GM21529 (cell line): Measurements from ENCODE around the gene HOXC11.

Experiments
- ATAC-seq: cut with Tn5 transposase; IDR thresholded peaks from one replicate; pipeline ENCODE4 v1.9.1; 2021; ENCODE audit not compliant: unreplicated experiment

The HOXC11 gene

GRCh38 chr12:53983950-53984572 is 11.1 kb downstream of the HOXC11 start:
- no peak for ATAC-seq

- no peak for ATAC-seq
These were observed 12.2 kb downstream of the HOXC11 start, which contains the start of gene HOXC10 for GRCh38 chr12:53984901-53985691. Gene HOXC10, plus strand, starts transcription at chr12:53985146. Its CDS starts 114 bp downstream, at chr12:53985260.

GRCh38 chr12:53985692-53985993 is 12.7 kb downstream of the HOXC11 start:
- ATAC-seq, result no peak

GRCh38 chr12:53985994-53986685 is 13.2 kb downstream of the HOXC11 start:
- ATAC-seq, result no peak

- no peak for ATAC-seq
These were observed 14.0 kb downstream of the HOXC11 start for GRCh38 chr12:53986686-53987483.

DNA sequence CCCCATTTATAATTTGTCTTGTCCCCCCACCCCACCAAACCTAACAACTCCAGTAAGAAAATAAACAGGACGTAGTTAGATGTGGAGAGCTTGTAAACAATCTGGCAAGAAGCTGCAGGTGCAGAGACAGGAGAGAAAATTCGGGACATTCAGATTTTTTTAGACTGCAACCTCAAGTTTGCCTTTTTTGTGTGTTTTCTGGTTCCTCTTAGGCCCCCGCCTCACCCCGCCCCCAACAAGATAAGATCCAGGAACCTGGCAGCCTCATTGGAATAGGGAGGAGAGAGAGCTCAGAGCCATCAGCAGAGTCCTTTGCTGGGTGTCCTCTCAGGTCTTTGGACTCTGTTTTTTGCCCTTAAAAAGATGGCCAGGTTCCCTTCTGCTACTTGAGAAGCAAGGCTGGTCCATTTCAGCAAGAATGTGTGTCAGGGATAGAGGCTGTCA is 14.9 kb downstream of the HOXC11 start:
- ATAC-seq, result no peak

DNA sequence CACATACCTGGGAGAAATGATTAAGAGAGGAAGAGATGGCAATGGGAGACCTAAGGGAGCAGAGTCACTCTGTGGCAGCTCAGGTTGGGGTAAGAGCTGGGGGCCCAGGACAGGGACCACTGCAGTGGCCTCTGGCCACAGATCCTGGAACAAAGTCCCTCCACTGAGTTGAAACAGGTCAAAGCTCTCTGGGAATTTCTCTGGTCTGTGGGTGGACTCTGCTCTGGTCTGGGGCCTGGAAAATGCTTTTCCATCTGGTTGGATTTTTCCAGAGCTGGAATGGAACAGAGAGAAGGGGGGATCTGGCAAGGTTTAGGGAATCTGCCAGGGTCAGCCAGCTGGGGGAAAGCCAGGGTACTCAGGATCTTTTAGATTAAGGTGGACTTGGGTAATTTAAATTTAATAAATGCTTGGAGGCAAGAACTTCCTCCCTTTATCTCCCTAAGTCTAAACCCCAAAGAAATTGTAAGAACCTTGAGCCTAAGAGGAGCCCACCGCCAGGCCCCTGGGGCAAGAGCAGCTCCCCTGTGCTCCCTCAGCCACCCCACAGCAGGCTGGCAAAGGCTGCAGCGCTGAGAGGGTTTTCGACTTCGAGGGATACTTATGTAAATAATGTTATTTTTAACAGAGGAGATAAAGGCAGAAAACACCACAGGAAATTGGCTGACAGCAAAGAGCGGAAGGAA is 15.8 kb downstream of the HOXC11 start:
- ATAC-seq, result no peak

- no peak for ATAC-seq
These were observed 16.5 kb downstream of the HOXC11 start for GRCh38 chr12:53989227-53990113.

GRCh38 chr12:53990311-53991076 is 17.6 kb downstream of the HOXC11 start:
- no peak for ATAC-seq

- no peak for ATAC-seq
These were observed 18.1 kb downstream of the HOXC11 start for GRCh38 chr12:53991077-53991460.

GRCh38 chr12:53992377-53992889 is 19.5 kb downstream of the HOXC11 start:
- no peak for ATAC-seq

DNA sequence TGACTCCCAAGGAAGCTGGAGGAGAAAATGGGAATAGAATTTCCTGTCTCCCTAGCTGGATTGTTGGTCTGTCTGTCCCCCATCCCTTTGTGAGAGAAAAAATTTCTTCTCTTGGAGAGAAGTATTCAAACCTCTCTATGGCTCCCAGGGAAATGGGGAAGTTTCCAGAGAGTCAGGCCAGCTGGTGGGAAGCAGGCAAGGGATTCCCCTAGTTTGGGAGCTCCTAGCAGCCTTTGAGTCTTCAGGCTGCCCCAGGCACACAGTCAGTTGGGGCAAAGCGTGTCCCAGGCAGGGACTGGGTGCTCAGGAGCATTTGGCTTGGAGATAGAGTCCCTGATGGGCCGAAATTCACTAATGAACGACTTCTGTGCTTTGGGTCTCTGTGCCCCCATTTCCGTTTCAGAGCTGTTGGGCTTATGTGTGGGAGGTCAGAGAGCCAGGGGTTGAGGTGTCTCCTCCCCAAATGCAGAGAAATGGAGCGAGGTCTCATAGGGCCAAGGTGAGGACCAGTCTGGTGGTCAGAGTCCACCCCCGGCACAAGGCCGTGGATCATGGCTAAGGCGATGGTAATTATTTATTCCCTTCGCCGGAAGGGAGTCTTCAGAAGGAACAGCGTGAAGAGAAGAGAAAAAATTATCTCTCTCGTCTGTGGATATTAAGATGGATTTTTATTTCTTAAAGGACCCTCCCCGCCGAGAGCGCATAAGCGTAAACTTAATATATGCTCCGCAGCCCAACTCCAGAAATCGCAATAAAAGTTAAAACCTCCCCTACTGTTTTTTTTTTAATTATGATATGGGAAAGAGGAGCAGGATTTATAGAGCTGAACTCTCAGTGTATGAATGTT is 20.5 kb downstream of the HOXC11 start:
- no peak for ATAC-seq

- no peak for ATAC-seq
These were observed 21.0 kb downstream of the HOXC11 start for GRCh38 chr12:53994009-53994263.

- ATAC-seq, result no peak
These were observed 21.5 kb downstream of the HOXC11 start for GRCh38 chr12:53994264-53995001.

DNA sequence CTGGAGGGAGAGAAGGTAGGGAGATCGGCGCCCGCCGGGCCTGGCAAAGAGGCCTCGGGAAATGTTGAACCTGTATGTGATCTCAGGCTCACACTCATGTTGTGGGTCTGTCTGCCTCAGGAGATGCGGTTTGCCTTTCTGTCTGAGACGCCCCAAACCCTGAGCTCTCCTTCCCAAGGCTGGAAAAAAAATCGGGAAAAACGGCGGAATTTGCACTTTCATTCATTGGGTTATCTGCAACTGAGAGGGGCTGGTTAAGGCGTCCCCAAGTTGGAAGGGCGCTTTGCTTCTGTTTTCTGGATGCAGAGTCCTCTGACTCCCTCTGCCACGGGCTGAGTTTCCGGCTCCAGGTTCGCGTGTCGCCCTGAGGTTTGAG is 22.1 kb downstream of the HOXC11 start:
- ATAC-seq, result no peak

DNA sequence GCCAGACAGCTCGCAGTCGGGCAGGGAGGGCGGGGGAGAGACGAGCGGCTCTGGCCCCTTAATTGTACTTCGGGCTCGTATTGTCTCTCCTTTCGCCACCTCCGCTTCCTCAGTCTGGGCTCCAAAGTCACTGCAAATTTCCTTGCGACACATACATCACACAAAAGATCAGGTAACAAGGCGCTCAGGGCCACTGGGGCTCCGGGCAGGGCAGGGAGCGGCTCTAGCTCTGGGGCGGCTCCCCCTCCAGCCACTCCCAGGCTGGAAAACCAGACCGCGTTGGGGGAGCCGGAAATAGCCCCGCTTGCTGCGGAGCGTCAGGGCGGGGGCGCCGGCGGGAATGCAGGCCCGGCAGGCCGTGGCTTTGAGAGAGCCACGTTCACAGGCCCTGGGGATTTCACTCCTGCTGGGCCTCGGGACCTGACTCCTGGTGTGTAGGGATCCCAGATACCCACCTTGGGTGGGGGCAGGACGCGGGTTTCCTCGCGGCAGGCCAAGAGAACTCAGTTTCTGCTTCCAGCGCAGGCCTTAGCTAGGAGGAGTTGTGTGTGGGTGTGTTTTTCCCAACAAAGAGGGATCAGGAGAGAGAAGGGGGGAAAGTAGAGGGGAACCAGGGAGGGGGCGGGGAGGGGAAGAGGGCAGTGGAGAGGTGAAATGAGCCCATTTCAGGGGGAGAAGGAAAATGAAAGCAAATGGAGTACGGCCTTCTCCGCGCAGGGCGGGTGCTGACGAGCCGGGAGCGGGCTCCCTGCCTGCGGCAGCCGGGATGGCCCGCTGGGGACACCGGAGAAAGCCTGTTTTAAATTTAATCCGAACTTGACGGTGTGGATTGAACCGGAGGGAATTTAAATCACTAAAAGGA is 22.7 kb downstream of the HOXC11 start:
- ATAC-seq, result no peak
